Activated CD8-positive, alpha-beta T cell treated with anti-CD3 and anti-CD28 coated beads, Interleukin-2, amount 10 ng/mL, durations not matched to agents 7 days and 5 days (primary cell): Measurements from ENCODE around the gene UNC79. TPM values are rescaled to one million over a fixed set of nuclear protein-coding genes. Genes with fewer than 3 reads are reported as not detected.

ENCODE experiments used
- ATAC-seq: fragments of 150-1000 bp; cut with Tn5 transposase; one replicate; pipeline ENCODE4 v1.10.0; 2021; ENCODE audit warnings: moderate library complexity
- CTCF ChIA-PET: fragments of 350-600 bp; sonication (Branson Sonifier 250); formaldehyde crosslinking; loops from one replicate; lab custom pipeline; 2021; ENCODE audit warnings: antibody characterized with exemption; lab: Charles Lee
- POLR2A ChIA-PET: fragments of 350-600 bp; sonication (Branson Sonifier 250); formaldehyde crosslinking; loops from one replicate; lab custom pipeline; 2021; ENCODE audit warnings: antibody characterized with exemption; lab: Charles Lee
- DNase-seq: peaks from one replicate; pipeline ENCODE4 v3.0.0-alpha.2; 2020
- H3K27ac Mint-ChIP-seq: one replicate; pipeline ENCODE4 v1.8.0; 2021; ENCODE audit warnings: mild to moderate bottlenecking, mixed read lengths
- H3K27me3 Mint-ChIP-seq: one replicate; pipeline ENCODE4 v1.8.0; 2021; ENCODE audit warnings: low read depth, mixed read lengths
- H3K36me3 Mint-ChIP-seq: one replicate; pipeline ENCODE4 v1.8.0; 2021; ENCODE audit warnings: low read depth, mixed read lengths
- H3K4me1 Mint-ChIP-seq: one replicate; pipeline ENCODE4 v1.8.0; 2021; ENCODE audit warnings: low read depth, mixed read lengths
- H3K4me3 Mint-ChIP-seq: one replicate; pipeline ENCODE4 v1.8.0; 2021; ENCODE audit warnings: mild to moderate bottlenecking, mixed read lengths
- H3K9me3 Mint-ChIP-seq: one replicate; pipeline ENCODE4 v1.8.0; 2022; ENCODE audit warnings: mixed read lengths; ENCODE audit not compliant: insufficient read depth
- total RNA-seq, 2 experiments: library from RNA; stranded (reverse); gene quantifications; one replicate each; pipeline ENCODE4 v1.2.3, GENCODE V29; 2021

The UNC79 gene
- total RNA-seq, 2 experiments from 2014 or later = not detected

GRCh38 chr14:93752980-93753561 lies 322.3 kb downstream of the UNC79 start:
- CTCF ChIA-PET = no interaction called here
- no peaks in the 10 kb centered on the region for H3K4me1 Mint-ChIP-seq
- H3K4me3 Mint-ChIP-seq = no peak overlapping the region
- POLR2A ChIA-PET = no interaction called here
- no peaks in the 10 kb centered on the region for H3K27me3 Mint-ChIP-seq
- DNase-seq (no peak), ATAC-seq (no peak)
- H3K27ac Mint-ChIP-seq = no peak overlapping the region
- no peaks in the 10 kb centered on the region for H3K9me3 Mint-ChIP-seq
- no peaks in the 10 kb centered on the region for H3K36me3 Mint-ChIP-seq

DNA sequence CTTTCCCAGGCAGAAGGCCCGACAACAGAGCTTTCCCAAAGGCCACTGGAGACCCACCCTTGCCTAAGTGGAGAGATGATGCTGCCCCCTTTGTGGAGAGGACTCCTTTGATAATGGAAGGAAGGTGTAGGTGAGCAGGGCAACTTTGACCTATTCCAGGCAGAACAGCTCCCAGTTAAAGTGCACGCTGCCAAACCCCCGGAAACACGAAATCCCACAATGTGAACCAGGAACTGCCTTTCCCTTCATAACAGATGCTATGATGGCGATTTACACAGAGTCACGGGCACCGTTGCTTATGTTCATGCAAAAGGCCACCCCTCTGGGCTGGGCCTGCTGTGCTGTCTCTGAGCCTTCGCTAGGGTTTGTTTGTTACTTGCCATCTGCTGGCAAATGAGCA lies 322.9 kb downstream of the UNC79 start:
- Mint-ChIP-seq H3K9me3 (no peaks in the 10 kb centered on the region), H3K27me3 (no peaks in the 10 kb centered on the region), H3K36me3 (no peaks in the 10 kb centered on the region), H3K4me3 (no peak overlapping the region), H3K4me1 (no peaks in the 10 kb centered on the region), H3K27ac (no peak overlapping the region)
- no peak for ATAC-seq
- CTCF ChIA-PET = no interaction called here
- DNase-seq = no peak
- POLR2A ChIA-PET = no interaction called here

DNA sequence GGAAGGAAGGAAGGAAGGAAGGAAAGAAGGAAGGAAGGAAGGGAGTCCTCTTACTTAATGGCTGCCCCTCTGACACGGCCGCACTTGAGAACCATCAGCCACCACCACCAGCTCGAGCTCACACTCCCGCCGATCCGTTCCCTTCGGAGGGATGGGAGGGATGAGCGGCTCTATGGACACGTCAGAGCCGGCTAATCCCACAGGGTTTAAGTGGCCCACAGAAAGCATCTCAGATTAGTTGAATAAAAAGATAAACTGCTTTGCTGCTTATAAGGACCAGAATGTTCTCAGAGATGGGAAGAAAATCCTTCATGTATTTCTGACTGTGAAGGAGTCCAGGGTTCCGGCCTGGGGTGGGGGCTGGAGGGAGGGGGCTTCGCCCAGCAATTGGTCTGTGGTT lies 326.5 kb downstream of the UNC79 start:
- H3K27me3 Mint-ChIP-seq = peaks cover 20% of the 10 kb centered on the region
- DNase-seq = no peak

More for the DNA sequence above, 326.5 kb downstream of the UNC79 start:
- Mint-ChIP-seq H3K4me3 (no peak overlapping the region), H3K36me3 (no peaks in the 10 kb centered on the region), H3K4me1 (no peaks in the 10 kb centered on the region), H3K9me3 (no peaks in the 10 kb centered on the region), H3K27ac (no peak overlapping the region)
- ChIA-PET CTCF (no interaction called here), POLR2A (no interaction called here)
- no peak for ATAC-seq

Other genes with a start within 250 kb of the UNC79 start
- gene MOAP1, start 246.0 kb upstream of the UNC79 start, total RNA-seq = 10 to 100 TPM; 21.0 to 21.5 TPM
- 10 to 100 TPM in 1 of 2 experiments, 1 to 10 TPM in 1; 9.7 to 10.6 TPM for gene LYSET, start 245.6 kb upstream of the UNC79 start, total RNA-seq
- 10 to 100 TPM; 21.5 to 24.6 TPM for gene GON7, start 223.9 kb upstream of the UNC79 start, total RNA-seq
- gene UBR7, start 223.7 kb upstream of the UNC79 start, total RNA-seq = 10 to 100 TPM; 39.0 to 49.3 TPM
- 10 to 100 TPM; 19.0 to 20.4 TPM for gene BTBD7, start 97.9 kb upstream of the UNC79 start, total RNA-seq
- gene COX8C, start 83.8 kb upstream of the UNC79 start, total RNA-seq = not detected